Measurements from ENCODE around the gene HOXB5.

DNA sequence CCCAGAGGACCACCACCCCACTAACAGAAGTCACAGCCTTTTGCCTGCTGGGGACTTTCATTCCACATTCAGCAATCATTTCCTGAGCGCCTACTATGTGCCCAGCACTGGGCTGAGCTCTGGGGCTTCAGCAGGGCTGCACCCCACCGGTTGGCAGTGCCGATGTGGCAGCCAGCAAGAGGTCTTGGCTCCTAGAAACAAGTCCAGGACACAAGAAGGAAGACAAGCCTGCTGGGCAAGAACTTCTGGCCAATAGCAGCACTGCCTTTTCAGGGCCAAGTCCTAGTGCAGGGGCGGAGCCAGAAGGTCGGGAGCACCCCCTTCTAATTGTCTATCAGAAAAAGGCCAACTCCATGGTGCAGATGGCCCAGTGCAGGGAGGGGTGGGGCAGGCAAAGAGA, 45.6 kb upstream of the HOXB5 start:
- TF ChIP-seq, protein P1, sequence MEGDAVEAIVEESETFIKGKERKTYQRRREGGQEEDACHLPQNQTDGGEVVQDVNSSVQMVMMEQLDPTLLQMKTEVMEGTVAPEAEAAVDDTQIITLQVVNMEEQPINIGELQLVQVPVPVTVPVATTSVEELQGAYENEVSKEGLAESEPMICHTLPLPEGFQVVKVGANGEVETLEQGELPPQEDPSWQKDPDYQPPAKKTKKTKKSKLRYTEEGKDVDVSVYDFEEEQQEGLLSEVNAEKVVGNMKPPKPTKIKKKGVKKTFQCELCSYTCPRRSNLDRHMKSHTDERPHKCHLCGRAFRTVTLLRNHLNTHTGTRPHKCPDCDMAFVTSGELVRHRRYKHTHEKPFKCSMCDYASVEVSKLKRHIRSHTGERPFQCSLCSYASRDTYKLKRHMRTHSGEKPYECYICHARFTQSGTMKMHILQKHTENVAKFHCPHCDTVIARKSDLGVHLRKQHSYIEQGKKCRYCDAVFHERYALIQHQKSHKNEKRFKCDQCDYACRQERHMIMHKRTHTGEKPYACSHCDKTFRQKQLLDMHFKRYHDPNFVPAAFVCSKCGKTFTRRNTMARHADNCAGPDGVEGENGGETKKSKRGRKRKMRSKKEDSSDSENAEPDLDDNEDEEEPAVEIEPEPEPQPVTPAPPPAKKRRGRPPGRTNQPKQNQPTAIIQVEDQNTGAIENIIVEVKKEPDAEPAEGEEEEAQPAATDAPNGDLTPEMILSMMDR (IDR thresholded peaks at IDR 0.05): no peak
- TF ChIP-seq POLR2A (IDR thresholded peaks at IDR 0.05): no peak
